ENCODE results near the gene TRPT1.

Gene TRPT1

DNA sequence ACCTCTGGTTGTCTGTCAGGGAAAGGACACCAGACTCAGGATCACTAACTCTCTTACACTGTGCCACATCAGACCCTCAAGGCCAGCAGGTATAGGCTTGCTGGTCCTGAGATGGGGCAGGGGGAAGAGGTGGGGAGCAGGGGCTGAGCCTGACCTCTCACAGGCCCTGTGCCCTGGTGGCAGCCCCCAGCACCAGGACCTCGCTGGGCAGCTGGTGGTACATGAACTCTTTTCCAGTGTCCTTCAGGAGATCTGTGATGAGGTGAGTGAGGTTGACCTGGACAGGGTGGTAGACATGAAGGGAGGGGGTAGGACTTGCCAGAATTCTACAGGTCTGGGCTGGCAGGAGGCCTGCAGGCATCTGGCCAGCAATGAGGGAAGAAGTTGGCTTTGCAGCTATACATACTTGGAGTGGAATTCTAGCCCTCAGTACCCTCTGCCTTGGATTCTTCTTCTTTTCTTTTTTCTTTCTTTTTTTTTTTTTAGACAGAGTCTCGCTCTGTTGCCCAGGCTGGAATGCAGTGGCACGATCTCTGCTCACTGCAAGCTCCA is 1.5 kb upstream of the TRPT1 start:
- Histone ChIP-seq H3K36me3 (ENCODE audit: insufficient read depth, low read length) (peaks cover 20% of the 10 kb centered on the region; the same call in 1 of the 2 replicates), H3K27me3 (ENCODE audit: insufficient read depth, low read length) (no peaks in the 10 kb centered on the region), H3K27ac (ENCODE audit: low read depth, low read length, poor library complexity, severe bottlenecking) (peak overlapping the region; percentile 74), H3K79me2 (ENCODE audit: insufficient read depth, low read length) (no peaks in the 10 kb centered on the region), H2AFZ (ENCODE audit: low read length) (no peak overlapping the region), H3K9me3 (ENCODE audit: low read length) (no peaks in the 10 kb centered on the region), H3K4me2 (ENCODE audit: low read length) (peak overlapping the region; percentile 94), H3K9me2 (ENCODE audit: low read depth, low read length) (no peaks in the 10 kb centered on the region), H3K9ac (ENCODE audit: low read length) (peak overlapping the region; percentile 99; the same call in 1 of the 2 replicates), H3K4me3 (ENCODE audit: low read depth, low read length, poor library complexity, severe bottlenecking) (peak overlapping the region; percentile 90), H3F3A (ENCODE audit: insufficient read depth, low read length) (no peaks in the 10 kb centered on the region), H4K20me1 (ENCODE audit: insufficient read depth, low read length) (no peaks in the 10 kb centered on the region), H3K4me1 (ENCODE audit: insufficient read depth, low read length, severe bottlenecking) (peaks cover 58% of the 10 kb centered on the region)
- no peak for TF ChIP-seq EZH2 (IDR thresholded peaks at IDR 0.05; ENCODE audit: borderline replicate concordance, low read length)
- TF ChIP-seq, protein P1, sequence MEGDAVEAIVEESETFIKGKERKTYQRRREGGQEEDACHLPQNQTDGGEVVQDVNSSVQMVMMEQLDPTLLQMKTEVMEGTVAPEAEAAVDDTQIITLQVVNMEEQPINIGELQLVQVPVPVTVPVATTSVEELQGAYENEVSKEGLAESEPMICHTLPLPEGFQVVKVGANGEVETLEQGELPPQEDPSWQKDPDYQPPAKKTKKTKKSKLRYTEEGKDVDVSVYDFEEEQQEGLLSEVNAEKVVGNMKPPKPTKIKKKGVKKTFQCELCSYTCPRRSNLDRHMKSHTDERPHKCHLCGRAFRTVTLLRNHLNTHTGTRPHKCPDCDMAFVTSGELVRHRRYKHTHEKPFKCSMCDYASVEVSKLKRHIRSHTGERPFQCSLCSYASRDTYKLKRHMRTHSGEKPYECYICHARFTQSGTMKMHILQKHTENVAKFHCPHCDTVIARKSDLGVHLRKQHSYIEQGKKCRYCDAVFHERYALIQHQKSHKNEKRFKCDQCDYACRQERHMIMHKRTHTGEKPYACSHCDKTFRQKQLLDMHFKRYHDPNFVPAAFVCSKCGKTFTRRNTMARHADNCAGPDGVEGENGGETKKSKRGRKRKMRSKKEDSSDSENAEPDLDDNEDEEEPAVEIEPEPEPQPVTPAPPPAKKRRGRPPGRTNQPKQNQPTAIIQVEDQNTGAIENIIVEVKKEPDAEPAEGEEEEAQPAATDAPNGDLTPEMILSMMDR (IDR thresholded peaks at IDR 0.05; ENCODE audit: low read length) = no peak

DNA sequence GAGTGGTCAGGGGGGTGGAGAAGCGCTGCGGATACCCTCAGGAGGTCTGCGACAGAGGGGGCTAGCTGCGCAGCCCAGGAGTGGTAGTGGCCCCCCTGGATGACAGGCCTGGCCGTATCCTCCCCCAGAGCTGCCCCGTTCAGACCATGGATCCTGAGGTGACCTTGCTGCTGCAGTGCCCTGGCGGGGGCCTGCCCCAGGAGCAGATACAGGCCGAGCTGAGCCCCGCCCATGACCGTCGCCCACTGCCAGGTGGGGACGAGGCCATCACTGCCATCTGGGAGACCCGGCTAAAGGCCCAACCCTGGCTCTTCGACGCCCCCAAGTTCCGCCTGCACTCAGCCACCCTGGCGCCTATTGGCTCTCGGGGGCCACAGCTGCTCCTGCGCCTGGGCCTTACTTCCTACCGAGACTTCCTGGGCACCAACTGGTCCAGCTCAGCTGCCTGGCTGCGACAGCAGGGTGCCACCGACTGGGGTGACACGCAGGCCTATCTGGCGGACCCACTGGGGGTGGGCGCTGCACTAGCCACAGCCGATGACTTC is 593 bp upstream of the TRPT1 start:
- Histone ChIP-seq H3K9ac (ENCODE audit: low read length) (peak overlapping the region; percentile 99), H3K4me2 (ENCODE audit: low read length) (peak overlapping the region; percentile 94), H3K27ac (ENCODE audit: low read depth, low read length, poor library complexity, severe bottlenecking) (peak overlapping the region; percentile 74), H3F3A (ENCODE audit: insufficient read depth, low read length) (no peaks in the 10 kb centered on the region), H3K4me3 (ENCODE audit: low read depth, low read length, poor library complexity, severe bottlenecking) (peak overlapping the region; percentile 90), H3K9me2 (ENCODE audit: low read depth, low read length) (no peaks in the 10 kb centered on the region), H3K4me1 (ENCODE audit: insufficient read depth, low read length, severe bottlenecking) (peaks cover 50% of the 10 kb centered on the region), H4K20me1 (ENCODE audit: insufficient read depth, low read length) (no peaks in the 10 kb centered on the region), H3K9me3 (ENCODE audit: low read length) (no peaks in the 10 kb centered on the region), H3K79me2 (ENCODE audit: insufficient read depth, low read length) (no peaks in the 10 kb centered on the region), H3K36me3 (ENCODE audit: insufficient read depth, low read length) (peaks cover 21% of the 10 kb centered on the region; the same call in 1 of the 2 replicates), H2AFZ (ENCODE audit: low read length) (no peak overlapping the region), H3K27me3 (ENCODE audit: insufficient read depth, low read length) (no peaks in the 10 kb centered on the region)
- no peak for TF ChIP-seq EZH2 (IDR thresholded peaks at IDR 0.05; ENCODE audit: borderline replicate concordance, low read length)
- TF ChIP-seq, protein P1 (IDR thresholded peaks at IDR 0.05; ENCODE audit: low read length) = no peak

DNA sequence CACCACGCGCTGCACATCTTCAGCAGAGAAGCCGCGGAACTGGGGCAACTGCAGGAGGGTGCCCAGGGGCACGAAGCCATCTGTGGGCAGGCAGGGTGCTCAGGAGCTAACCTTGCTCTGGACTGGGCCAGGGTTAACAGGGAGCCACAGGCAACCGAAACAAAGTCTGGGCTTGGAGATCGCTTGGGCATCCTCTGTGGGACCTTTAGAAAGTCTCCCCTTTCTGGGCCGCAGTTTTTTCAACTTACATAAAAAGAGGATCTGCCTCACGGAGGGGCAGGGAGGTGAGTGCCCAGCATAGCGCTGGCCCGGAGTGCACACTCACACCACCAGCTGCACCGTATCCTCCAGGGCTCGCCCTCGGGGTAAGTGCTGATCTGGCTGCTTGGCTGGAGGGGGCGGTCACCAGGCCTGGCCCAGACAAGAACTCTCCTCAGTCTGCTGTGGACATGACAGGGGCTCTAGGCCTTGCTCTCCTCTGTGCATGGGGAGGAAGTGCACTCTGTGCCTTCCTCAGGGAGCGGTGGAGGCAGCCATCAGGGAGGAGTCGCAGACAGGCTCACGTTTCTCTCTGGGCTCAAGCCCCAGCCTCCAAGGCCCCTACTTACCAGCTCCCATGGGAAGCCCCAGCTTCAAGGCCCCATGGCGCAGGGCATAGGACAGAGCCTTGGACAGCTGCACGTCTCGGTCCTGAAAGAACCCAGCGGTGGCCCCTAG is 937 bp downstream of the TRPT1 start:
- H3K9me3 ChIP-seq (ENCODE audit: low read length) = no peaks in the 10 kb centered on the region

More for the DNA sequence above, 937 bp downstream of the TRPT1 start:
- no peak overlapping the region for H2AFZ ChIP-seq (ENCODE audit: low read length)
- peak overlapping the region; percentile 90 for H3K4me3 ChIP-seq (ENCODE audit: low read depth, low read length, poor library complexity, severe bottlenecking)
- TF ChIP-seq, protein P1 (IDR thresholded peaks at IDR 0.05; ENCODE audit: low read length) = no peak
- no peak for TF ChIP-seq EZH2 (IDR thresholded peaks at IDR 0.05; ENCODE audit: borderline replicate concordance, low read length)
- no peaks in the 10 kb centered on the region for H3K79me2 ChIP-seq (ENCODE audit: insufficient read depth, low read length)
- peaks cover 33% of the 10 kb centered on the region for H3K36me3 ChIP-seq (ENCODE audit: insufficient read depth, low read length)
- peak overlapping the region; percentile 71 for H3K27ac ChIP-seq (ENCODE audit: low read depth, low read length, poor library complexity, severe bottlenecking)
- H3K4me1 ChIP-seq (ENCODE audit: insufficient read depth, low read length, severe bottlenecking) = peaks cover 43% of the 10 kb centered on the region
- H3K4me2 ChIP-seq (ENCODE audit: low read length) = peak overlapping the region; percentile 94
- peak overlapping the region; percentile 99 for H3K9ac ChIP-seq (ENCODE audit: low read length)
- no peaks in the 10 kb centered on the region for H4K20me1 ChIP-seq (ENCODE audit: insufficient read depth, low read length)
- H3K9me2 ChIP-seq (ENCODE audit: low read depth, low read length) = no peaks in the 10 kb centered on the region
- no peaks in the 10 kb centered on the region for H3K27me3 ChIP-seq (ENCODE audit: insufficient read depth, low read length)
- H3F3A ChIP-seq (ENCODE audit: insufficient read depth, low read length) = no peaks in the 10 kb centered on the region
